ENCODE results near the gene FLII.
"Not testable (repeated sequence)": the region's sequence is repeated elsewhere in the genome, so short reads cannot be mapped to it uniquely, and the experiment has no call there.

Gene FLII

GRCh38 chr17:18258356-18259038, at the start of gene FLII:
Gene FLII (minus strand): TSS chr17:18258738. CDS start chr17:18258690, 48 bp downstream.
- DNase-seq = peak; percentile 71

- not testable (repeated sequence) for DNase-seq
Measured at GRCh38 chr17:18303206-18303605, 44.7 kb upstream of the FLII start.

GRCh38 chr17:18300725-18301480, 42.4 kb upstream of the FLII start:
- no peak for DNase-seq

- not testable (repeated sequence) for DNase-seq
Measured at GRCh38 chr17:18298061-18298460, 39.5 kb upstream of the FLII start.

- no peak for DNase-seq
Measured at GRCh38 chr17:18291718-18292540, 33.4 kb upstream of the FLII start.

GRCh38 chr17:18285296-18285695, 26.8 kb upstream of the FLII start:
- DNase-seq = no peak

GRCh38 chr17:18281788-18282187, 23.2 kb upstream of the FLII start:
- no peak for DNase-seq

GRCh38 chr17:18280766-18281371, 22.3 kb upstream of the FLII start:
- DNase-seq = no peak

GRCh38 chr17:18280249-18280648, 21.7 kb upstream of the FLII start:
- DNase-seq = no peak

GRCh38 chr17:18278867-18279266, 20.3 kb upstream of the FLII start:
- DNase-seq = no peak

GRCh38 chr17:18277076-18277475, 18.5 kb upstream of the FLII start:
- DNase-seq = no peak

- DNase-seq = no peak
Measured at GRCh38 chr17:18270046-18270931, 11.8 kb upstream of the FLII start.

- DNase-seq = no peak
Measured at GRCh38 chr17:18267927-18268711, 9.6 kb upstream of the FLII start.

GRCh38 chr17:18267366-18267765, 8.8 kb upstream of the FLII start:
- no peak for DNase-seq

- DNase-seq = no peak
Measured at GRCh38 chr17:18263885-18264682, 5.5 kb upstream of the FLII start.

- no peak for DNase-seq
Measured at GRCh38 chr17:18262641-18263040, 4.1 kb upstream of the FLII start.

GRCh38 chr17:18262111-18262510, 3.6 kb upstream of the FLII start:
- no peak for DNase-seq

GRCh38 chr17:18261659-18262058, 3.1 kb upstream of the FLII start:
- no peak for DNase-seq

- no peak for DNase-seq
Measured at GRCh38 chr17:18261146-18261515, 2.6 kb upstream of the FLII start.
